ENCODE measurements around the gene MUC5AC.
"Not testable (repeated sequence)": the region's sequence is repeated elsewhere in the genome, so short reads cannot be mapped to it uniquely, and the experiment has no call there.

- TF ChIP-seq ZNF775 (CRISPR knock-in tag; IDR thresholded peaks at IDR 0.05; ENCODE audit: borderline replicate concordance); MYC (CRISPR knock-in tag; IDR thresholded peaks at IDR 0.05; ENCODE audit: borderline replicate concordance); SRF (IDR thresholded peaks at IDR 0.05; ENCODE audit: low read depth, low read length); PRDM10 (CRISPR knock-in tag; IDR thresholded peaks at IDR 0.05; ENCODE audit: low read depth); JUN (CRISPR knock-in tag; IDR thresholded peaks at IDR 0.05); RBAK (CRISPR knock-in tag; IDR thresholded peaks at IDR 0.05); KMT2B (CRISPR knock-in tag; IDR thresholded peaks at IDR 0.05); CEBPB (IDR thresholded peaks at IDR 0.05; ENCODE audit: borderline replicate concordance, low read depth, low read length); RFX3 (CRISPR knock-in tag; IDR thresholded peaks at IDR 0.05); SRSF1 (optimal IDR thresholded peaks at IDR 0.05; ENCODE audit: low read depth, low read length); ZNF776 (CRISPR knock-in tag; IDR thresholded peaks at IDR 0.05); PHF20 (CRISPR knock-in tag; IDR thresholded peaks at IDR 0.05): not testable (repeated sequence)
- TF ChIP-seq, protein P1, sequence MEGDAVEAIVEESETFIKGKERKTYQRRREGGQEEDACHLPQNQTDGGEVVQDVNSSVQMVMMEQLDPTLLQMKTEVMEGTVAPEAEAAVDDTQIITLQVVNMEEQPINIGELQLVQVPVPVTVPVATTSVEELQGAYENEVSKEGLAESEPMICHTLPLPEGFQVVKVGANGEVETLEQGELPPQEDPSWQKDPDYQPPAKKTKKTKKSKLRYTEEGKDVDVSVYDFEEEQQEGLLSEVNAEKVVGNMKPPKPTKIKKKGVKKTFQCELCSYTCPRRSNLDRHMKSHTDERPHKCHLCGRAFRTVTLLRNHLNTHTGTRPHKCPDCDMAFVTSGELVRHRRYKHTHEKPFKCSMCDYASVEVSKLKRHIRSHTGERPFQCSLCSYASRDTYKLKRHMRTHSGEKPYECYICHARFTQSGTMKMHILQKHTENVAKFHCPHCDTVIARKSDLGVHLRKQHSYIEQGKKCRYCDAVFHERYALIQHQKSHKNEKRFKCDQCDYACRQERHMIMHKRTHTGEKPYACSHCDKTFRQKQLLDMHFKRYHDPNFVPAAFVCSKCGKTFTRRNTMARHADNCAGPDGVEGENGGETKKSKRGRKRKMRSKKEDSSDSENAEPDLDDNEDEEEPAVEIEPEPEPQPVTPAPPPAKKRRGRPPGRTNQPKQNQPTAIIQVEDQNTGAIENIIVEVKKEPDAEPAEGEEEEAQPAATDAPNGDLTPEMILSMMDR (CRISPR knock-in tag; IDR thresholded peaks at IDR 0.05) = not testable (repeated sequence)
- TF ChIP-seq, protein P2, sequence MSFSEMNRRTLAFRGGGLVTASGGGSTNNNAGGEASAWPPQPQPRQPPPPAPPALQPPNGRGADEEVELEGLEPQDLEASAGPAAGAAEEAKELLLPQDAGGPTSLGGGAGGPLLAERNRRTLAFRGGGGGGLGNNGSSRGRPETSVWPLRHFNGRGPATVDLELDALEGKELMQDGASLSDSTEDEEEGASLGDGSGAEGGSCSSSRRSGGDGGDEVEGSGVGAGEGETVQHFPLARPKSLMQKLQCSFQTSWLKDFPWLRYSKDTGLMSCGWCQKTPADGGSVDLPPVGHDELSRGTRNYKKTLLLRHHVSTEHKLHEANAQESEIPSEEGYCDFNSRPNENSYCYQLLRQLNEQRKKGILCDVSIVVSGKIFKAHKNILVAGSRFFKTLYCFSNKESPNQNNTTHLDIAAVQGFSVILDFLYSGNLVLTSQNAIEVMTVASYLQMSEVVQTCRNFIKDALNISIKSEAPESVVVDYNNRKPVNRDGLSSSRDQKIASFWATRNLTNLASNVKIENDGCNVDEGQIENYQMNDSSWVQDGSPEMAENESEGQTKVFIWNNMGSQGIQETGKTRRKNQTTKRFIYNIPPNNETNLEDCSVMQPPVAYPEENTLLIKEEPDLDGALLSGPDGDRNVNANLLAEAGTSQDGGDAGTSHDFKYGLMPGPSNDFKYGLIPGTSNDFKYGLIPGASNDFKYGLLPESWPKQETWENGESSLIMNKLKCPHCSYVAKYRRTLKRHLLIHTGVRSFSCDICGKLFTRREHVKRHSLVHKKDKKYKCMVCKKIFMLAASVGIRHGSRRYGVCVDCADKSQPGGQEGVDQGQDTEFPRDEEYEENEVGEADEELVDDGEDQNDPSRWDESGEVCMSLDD (CRISPR knock-in tag; IDR thresholded peaks at IDR 0.05; ENCODE audit: borderline replicate concordance) = not testable (repeated sequence)
These were observed 88.0 kb downstream of the MUC5AC start for GRCh38 chr11:1245717-1246116.

Measured in HepG2 (cell line).